Measurements from ENCODE around the gene SLC25A26.
"Not testable (repeated sequence)": the region's sequence is repeated elsewhere in the genome, so short reads cannot be mapped to it uniquely, and the experiment has no call there.

Gene SLC25A26

DNA sequence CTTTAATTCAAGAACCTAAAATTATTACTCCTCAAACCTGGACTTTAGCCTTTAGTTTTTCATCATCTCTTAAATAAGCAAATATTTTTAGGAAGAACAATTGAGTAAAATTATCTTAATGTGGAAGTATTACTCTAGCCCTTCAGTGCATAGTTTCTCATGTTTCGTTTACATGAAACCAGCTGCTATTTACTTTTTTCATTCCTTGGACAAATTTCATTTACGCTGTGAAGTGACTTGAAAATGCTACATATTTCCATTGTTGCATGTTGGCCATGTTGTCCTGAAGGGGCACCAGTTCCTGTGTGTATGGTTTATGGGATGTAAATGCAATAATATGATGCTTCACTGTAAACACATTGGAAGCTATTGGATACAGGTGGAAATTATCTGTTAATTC lies 49.9 kb downstream of the SLC25A26 start:
- DNase-seq = no peak

DNA sequence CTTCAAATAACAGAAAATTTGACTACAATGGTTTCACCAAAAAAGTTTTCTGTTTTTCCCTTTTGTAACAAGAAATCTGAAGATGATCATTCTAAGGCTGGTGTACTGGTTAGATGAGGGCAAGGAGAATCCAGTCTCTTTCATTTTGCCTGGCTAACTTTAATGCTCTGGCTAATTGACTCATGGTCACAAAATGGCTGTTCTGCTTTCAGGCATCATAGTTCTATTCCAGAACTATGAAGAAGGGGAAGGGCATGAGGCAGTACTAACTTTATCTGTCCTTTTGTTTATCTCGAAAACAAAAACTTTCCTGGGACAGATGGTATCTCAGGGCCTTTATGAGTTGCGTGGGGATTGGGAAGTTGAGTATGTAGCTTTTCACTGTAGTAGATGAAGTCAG lies 50.4 kb downstream of the SLC25A26 start:
- no peak for DNase-seq

DNA sequence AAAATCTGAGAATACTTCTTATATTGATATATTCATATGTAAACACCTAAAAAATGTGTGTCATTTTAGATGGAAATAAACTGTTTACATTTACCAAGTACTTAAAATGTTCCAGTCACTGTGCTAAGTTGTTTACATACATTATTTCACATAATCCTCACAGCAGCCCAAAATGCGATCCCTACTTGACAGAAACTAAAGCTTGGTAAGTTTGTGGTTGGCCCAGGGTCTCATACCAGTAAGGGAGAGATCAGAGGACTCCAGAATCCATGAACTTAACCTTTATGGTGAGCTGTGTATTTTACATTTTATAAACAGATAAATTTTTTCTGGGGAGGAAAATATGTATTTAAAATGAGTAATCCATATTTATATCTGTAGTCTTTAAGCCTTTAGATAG lies 51.2 kb downstream of the SLC25A26 start:
- no peak for DNase-seq

DNA sequence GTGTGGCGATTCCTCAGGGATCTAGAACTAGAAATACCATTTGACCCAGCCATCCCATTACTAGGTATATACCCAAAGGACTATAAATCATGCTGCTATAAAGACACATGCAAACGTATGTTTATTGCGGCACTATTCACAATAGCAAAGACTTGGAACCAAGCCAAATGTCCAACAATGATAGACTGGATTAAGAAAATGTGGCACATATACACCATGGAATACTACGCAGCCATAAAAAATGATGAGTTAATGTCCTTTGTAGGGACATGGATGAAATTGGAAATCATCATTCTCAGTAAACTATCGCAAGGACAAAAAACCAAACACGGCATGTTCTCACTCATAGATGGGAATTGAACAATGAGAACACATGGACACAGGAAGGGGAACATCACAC lies 54.0 kb downstream of the SLC25A26 start:
- not testable (repeated sequence) for DNase-seq

DNA sequence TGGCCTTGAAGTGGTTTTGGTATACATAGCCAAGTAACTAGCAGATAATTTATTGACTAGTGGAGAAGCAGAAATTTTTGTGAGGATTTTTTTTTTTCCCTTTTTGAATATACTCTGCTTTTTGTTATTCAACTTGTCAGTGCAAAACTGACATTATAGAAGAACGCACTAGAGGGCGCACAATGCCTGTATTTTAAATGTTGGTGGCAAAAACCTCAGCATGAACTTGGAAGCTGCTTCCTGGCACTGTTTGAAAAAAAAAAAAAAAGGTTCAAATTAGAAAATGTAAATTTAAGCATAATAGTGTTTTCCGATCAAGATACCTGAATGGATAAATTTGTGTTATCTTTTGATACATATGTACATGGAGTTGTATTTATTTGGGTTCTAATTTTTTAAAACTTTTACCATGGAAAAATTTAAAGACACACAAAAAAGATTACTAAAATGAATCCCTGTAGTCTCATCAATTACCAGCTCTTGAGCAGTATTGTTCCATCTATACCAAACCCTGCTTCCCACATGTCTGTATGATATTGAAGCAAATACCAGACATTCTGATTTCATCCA lies 56.0 kb downstream of the SLC25A26 start:
- peak; percentile 78 for DNase-seq

DNA sequence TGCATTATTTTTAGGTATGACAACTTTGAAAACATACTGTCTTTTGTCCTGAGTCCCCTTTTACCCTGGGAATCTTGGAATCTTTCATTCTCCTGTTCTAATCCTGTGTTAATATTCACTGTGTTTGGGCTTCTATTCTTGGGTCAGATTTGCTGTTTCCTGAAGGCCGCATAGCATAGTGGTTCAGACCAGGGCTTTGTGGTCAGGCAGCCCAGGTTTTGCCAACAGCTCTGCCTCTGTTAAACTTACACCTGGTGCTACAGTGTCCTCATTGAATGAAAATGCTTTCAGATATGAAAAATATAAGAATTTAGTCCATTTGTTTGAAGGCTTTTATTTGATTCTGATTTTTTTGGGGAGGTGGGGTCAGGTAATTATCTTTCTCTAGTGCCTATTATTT lies 58.4 kb downstream of the SLC25A26 start:
- DNase-seq = no peak

DNA sequence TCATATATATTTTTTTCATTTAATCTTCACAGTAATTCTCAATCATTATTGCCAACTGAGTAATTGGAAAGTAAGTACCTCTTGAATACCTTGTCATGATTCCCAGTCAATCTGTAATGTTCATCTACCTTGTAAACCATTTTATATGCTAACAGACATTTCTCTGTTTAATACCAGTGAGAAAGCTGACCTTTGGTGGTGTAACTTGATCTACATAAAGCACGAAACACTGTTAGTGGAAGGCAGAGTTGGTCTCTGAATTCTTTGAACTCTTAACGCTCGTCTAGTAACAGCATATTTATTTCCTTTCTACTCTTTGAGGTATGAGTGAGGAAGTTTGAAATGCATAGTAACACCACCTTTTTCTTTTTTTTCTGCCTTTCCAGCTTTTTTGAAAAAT lies 59.5 kb downstream of the SLC25A26 start:
- no peak for DNase-seq

DNA sequence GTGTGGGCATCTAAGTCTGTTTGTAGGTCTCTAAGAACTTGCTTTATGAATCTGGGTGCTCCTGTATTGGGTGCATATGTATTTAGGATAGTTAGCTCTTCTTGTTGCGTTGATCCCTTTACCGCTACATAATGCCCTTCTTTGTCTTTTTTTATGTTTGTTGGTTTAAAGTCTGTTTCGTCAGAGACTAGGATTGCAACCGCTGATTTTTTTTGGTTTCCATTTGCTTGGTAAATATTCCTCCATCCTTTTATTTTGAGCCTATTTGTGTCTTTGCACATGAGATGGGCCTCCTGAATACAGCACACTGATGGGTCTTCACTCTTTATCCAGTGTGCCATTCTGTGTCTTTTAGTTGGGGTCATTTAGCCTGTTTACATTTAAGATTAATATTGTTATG lies 71.1 kb downstream of the SLC25A26 start:
- DNase-seq = not testable (repeated sequence)

DNA sequence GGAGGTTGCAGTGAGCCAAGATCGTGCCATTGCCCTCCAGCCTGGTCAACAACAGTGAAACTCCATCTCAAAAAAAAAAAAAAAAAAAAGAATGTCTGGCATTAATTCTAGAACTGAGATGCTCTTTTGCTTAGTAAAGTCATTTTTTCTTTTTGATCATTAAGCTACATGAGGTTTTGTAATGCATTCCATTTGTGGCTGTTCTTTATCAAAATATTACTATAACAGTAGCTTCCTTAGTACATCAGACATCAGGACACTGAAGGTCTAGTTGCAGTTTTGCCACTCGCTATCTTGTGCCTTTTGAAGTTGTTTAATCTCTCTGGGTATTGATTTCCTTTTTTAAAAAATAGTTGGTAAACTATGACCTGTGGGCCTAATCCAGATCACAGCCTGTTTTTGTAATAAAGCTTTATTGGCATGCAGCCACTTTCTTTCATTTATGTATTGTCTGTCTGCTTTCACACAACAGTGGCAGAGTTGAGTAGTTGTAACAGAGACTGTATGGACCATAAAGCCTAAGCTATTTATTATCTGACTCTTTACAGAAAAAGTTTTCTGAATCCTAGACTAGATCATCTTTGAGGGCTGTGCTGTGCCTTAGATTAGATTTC lies 76.6 kb downstream of the SLC25A26 start:
- DNase-seq = peak; percentile 40

DNA sequence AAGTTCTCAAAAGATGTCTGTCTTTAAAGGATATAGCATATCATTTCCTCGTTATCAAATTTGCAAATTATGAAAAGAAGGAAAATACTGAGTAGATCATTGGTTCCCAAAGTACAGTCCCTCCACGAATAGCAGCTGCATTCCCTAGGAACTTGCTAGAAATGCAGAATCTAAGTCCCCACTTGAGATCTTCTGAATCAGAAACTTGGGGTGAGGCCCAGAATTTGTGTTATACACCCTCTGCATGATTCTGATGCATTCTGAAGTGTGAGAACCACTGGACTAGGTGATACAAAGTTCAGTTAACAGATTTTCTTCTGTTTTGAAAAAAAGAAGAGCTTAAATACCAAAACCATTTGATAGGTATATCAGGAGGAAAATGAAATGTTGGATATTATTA lies 77.1 kb downstream of the SLC25A26 start:
- DNase-seq = peak; percentile 57

DNA sequence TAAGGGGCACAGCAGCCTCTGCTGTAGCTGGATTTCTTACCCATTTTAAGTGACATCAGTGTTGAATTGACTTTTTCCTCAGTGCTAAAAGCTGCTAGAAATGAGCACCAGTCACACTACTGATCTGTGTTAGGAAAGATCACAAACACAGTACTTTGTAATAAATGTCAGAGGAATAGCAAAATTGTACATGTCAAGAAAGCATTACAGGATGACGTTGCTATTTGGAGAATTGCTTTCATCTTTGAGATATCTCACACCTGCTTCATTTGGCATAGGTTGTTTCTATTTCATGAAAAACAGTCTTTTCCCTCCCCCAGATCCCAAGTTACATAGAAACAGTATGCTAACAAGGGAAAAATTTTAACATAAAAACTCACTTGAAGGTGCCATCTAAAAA lies 77.8 kb downstream of the SLC25A26 start:
- no peak for DNase-seq

DNA sequence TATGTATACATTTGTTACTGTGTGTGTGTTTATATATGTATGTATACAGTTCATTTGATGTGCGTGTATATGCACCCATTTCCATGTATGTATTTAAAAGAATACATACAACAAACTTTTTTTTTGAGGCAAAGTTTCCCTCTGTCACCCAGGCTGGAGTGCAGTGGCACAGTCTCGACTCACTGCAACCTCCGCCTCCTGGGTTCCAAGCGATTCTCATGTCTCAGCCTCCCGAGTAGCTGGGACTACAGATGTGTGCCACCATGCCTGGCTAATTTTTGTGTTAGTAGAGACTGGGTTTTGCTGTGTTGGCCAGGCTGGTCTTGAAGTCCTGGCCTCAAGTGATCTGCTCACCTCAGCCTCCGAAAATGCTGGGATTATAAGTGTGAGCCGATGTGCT lies 78.3 kb downstream of the SLC25A26 start:
- DNase-seq = not testable (repeated sequence)

DNA sequence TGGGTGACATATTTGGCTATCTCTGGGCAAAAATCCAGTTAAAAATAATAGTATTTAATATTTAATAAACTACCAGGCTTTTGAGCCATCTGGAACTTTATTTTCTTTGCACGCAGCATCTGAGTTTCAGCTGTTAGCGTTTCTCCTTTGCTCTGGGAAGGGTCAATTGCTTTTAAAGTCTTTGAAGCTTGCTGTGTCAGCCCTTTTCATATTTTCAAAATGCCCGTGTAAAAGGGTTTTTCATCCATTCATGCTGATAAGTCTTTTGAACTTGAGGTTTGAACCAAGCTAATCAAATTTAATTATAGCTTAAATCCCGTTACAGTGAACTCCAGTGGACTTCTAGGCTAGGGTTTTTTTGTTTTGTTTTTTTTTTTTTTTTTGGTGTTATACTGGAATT lies 79.1 kb downstream of the SLC25A26 start:
- no peak for DNase-seq

DNA sequence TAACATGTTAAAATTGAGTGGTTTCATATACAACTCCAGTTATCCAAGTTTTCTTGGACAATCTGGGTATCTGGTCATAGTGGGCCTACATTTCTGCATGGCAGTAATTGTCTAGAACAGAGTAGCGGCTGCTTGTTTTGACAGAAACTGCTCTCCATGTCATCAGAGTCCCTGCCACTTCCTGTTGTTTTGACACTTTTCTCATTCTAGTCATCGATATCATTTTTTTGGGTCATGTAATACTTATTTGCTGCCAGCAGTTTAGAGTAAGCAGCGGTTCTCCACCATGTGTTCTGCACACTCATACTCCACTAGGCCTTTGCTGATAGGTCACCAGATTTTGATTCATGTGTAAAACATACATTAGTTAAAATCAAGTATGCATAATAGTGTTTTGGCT lies 81.5 kb downstream of the SLC25A26 start:
- no peak for DNase-seq

DNA sequence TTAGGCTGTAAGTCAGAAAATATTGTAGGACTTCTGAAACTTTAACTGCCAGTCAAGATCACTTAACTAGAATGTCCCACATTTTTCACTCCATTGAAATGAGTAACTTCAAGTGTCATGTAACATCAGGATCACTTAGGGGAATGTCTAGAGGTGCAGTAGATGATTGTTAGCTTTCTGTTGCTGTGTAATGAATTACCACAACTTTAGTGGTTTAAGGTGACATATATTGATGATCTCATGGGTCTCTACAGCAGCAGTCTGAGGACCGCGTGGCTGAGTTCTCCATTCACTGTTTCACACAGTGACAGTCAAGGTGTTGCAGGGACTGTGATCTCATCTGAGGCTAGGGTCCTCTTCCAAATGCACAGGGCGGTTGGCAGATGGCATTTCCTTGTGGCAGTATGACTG lies 82.7 kb downstream of the SLC25A26 start:
- no peak for DNase-seq

DNA sequence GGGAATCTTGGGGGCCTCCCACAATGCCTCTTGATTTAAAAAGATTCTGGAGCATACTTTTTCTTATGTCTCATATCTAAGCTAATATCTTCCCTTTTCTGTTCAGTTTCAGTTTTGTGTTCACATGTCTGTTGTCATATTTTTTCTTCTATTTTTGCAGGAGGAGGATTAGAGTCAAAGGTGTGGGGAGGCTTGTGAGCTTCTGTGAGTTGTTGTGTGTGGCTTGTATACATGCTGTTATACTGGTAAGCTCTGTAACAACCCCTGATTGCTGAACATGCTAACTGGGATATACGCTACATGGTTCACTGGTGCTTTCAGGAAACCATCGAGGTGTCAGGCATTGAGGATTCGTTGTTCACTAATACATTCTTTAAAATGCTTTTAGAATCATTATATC lies 83.5 kb downstream of the SLC25A26 start:
- DNase-seq = no peak

DNA sequence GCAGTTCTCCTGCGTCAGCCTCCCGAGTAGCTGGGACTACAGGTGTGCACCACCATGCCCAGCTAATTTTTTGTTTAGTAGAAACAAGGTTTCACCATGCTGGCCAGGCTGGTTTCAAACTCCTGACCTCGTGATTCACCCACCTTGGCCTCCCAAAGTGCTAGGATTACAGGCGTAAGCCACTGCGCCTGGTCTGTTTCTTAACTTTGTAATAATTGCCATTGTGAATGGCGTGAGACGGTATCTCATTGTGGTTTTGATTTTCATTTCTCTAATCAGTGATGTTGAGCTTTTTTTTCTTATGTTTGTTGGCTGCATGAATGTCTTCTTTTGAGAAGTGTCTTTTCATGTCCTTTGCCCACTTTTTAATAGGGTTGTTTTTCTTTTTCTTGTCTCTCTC lies 85.3 kb downstream of the SLC25A26 start:
- DNase-seq = not testable (repeated sequence)

DNA sequence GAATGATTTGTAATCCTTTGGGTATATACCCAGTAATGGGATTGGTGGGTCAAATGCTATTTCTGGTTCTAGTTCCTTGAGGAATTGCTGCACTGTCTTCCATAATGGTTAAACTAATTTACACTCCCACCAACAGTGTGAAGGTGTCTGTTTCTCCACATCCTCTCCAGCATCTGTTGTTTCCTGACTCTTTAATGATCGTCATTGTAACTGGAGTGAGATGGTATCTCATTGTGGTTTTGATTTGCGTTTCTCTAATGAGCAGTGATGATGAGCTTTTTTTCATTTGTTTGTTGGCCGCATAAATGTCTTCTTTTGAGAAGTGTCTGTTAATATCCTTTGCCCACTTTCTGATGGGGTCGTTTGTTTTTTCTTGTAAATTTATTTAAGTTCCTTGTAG lies 86.2 kb downstream of the SLC25A26 start:
- DNase-seq = not testable (repeated sequence)

DNA sequence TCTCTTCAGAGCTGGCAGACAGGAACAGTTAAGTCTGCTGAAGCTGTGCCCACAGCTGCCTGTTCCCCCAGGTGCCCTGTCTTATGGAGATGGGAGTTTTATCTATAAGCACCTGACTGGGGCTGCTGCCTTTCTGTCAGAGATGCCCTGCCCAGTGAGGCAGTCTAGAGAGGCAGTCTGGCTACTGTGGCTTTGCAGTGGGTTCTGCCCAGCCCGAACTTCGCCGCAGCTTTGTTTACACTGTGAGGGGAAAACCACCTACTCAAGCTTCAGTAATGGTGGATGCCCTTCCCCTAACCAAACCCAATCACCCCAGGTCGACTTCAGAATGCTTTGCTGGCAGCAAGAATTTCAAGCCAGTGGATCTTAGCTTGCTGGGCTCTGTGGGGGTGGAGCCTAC lies 91.2 kb downstream of the SLC25A26 start:
- DNase-seq = no peak

DNA sequence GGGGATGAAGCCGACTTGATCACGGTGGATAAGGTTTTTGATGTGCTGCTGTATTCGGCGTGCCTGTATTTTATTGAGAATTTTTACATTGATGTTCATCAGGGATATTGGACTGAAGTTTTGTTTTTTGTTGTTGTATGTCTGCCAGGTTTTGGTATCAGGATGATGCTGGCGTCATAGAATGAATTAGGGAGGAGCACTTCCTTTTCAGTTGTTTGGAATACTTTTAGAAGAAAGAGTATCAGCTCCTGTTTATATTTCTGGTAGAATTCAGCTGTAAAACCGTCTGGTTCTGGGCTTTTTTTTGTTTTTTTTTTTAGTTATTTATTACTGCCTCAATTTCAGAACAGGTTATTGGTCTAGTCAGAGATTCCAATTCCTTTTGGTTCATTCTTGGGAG lies 93.7 kb downstream of the SLC25A26 start:
- DNase-seq = no peak

DNA sequence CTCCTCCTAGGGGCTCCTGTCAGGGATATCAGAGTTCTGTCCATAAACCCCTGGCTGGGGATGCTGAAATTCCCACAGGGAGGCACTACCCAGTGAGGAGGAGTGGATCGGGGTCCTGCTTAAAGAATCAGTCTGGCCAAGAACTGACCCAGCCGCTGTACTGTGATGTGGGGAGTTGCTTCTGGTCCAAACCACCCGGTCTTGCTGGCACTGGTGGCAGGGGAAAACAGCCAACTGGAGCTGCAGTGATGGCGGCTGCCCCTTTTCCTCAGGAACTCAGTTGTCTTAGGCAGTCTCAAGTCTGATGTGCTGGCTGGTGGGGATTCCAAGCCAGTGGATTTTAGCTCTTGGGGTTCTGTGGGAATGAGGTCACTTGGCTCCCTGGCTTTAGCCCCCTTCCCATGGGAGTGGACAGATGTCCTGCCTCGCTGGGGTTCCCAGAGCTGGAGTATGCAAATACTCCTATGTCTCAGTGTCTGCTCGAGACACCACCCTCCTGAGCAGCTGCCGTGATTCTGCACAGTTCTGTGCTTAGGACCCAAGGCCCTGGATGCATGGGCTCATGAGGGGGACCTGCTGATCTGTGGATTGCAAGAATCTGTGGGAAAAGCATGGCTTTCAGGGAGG lies 97.1 kb downstream of the SLC25A26 start:
- DNase-seq = no peak

DNA sequence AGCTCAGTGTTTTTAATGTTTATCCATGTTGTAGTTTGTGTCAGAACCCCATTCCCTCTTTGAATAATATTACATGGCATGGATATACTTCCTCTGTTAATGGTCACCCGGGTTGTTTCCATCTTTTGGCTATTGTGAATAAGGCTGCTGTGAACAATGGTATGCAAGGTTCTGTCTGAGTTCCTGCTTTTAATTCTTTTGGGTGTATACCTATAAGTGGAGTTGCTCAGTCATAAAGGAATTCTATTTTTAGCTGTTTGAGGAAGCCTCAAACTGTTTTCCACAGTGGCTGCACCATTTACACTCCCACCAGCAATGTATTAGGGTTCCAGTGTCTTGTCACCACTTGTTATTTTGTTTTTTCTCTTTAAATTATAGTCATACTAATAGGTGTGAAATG lies 99.6 kb downstream of the SLC25A26 start:
- no peak for DNase-seq

DNA sequence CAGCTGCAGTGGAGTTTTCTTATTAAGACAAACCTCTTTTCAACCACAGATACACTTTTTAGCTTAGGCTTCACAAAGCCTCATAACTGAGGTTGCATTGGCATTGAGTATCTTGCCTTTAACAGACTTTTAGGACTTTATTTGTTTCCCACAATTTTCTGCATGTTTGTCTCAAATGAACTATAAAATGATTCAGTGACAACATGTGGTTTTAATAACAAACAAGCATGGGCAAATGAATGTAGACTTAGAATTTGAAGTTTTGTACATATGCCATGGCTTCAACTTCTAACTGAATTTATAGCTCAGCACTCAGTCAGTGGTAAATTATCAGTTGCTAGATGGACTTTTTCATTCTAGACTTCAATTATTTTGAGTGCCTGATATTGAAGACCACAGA lies 101.6 kb downstream of the SLC25A26 start:
- DNase-seq = no peak

DNA sequence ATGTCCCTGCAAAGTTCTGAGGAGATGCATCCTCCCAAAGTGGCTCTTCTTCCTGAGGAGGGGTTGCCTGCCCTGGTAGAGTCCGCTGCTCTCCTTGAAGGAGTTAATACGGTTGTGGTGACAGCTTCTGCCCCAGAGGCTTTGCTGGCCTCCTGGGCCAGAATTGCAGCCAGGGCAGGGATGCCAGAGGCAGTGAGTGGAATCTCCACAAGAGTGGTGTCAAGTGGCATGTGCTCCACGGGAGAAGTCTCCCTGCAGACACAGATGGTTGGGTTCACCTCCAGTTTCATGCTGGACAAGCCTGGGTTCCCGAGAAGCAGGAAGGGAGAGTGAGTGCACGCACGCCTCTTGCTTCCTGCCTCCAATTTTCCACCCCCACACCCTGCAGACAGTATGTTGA lies 105.5 kb downstream of the SLC25A26 start:
- no peak for DNase-seq

DNA sequence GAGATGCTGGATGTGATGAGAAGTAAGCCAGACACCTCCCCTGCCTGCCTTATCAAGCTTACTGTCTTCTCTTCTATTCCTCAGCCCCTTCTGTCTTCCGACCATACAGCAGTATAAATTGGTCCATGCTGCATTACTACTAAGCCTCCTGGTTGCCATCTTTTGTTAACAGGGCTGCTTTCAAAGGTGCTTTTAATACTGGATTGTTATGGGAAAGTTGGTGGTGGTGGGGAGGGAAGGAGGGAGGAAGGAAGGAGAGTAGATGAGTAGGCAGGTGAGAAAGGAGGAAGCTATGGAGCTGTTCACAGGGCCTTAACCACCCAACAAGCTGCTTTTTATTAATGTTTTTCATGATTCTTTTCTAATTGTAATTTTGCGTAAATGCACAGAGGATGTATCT lies 114.9 kb downstream of the SLC25A26 start:
- no peak for DNase-seq
